Ammon's horn (tissue), 1 donor: ENCODE measurements around the gene SPATA13.
"Not testable (repeated sequence)": the region's sequence is repeated elsewhere in the genome, so short reads cannot be mapped to it uniquely, and the experiment has no call there.

Experiments used
- DNase-seq: peaks from one replicate; pipeline ENCODE4 v3.0.0-alpha.2; 2016; ENCODE audit warnings: low spot score

The SPATA13 gene

GRCh38 chr13:24160458-24161009, at the start of gene SPATA13:
Gene SPATA13, plus strand, starts transcription at chr13:24160720. Its CDS starts 62,210 bp downstream, at chr13:24222930.
- peak; percentile 98 for DNase-seq

- no peak for DNase-seq
Observed at GRCh38 chr13:24112791-24113190, 47.7 kb upstream of the SPATA13 start.

GRCh38 chr13:24115671-24116070, 44.8 kb upstream of the SPATA13 start:
- no peak for DNase-seq

- DNase-seq: no peak
Observed at GRCh38 chr13:24116131-24116530, 44.4 kb upstream of the SPATA13 start.

- no peak for DNase-seq
Observed at GRCh38 chr13:24118576-24118975, 41.9 kb upstream of the SPATA13 start.

- no peak for DNase-seq
Observed at GRCh38 chr13:24119626-24120508, 40.7 kb upstream of the SPATA13 start.

- DNase-seq: not testable (repeated sequence)
Observed at GRCh38 chr13:24122045-24122444, 38.5 kb upstream of the SPATA13 start.

- no peak for DNase-seq
Observed at GRCh38 chr13:24122569-24122968, 38.0 kb upstream of the SPATA13 start.

GRCh38 chr13:24123761-24124160, 36.8 kb upstream of the SPATA13 start:
- no peak for DNase-seq

GRCh38 chr13:24124789-24125476, 35.6 kb upstream of the SPATA13 start:
- DNase-seq: peak; percentile 52

GRCh38 chr13:24127116-24127631, 33.3 kb upstream of the SPATA13 start:
- no peak for DNase-seq

GRCh38 chr13:24128112-24128511, 32.4 kb upstream of the SPATA13 start:
- DNase-seq: no peak

GRCh38 chr13:24128962-24129361, 31.6 kb upstream of the SPATA13 start:
- DNase-seq: no peak

- no peak for DNase-seq
Observed at GRCh38 chr13:24129914-24130774, 30.4 kb upstream of the SPATA13 start.

- DNase-seq: no peak
Observed at GRCh38 chr13:24131749-24132148, 28.8 kb upstream of the SPATA13 start.

GRCh38 chr13:24133021-24133795, 27.3 kb upstream of the SPATA13 start:
- DNase-seq: no peak

GRCh38 chr13:24134231-24134630, 26.3 kb upstream of the SPATA13 start:
- no peak for DNase-seq

GRCh38 chr13:24134757-24135156, 25.8 kb upstream of the SPATA13 start:
- DNase-seq: no peak

- DNase-seq: no peak
Observed at GRCh38 chr13:24135674-24136300, 24.7 kb upstream of the SPATA13 start.

GRCh38 chr13:24138911-24139310, 21.6 kb upstream of the SPATA13 start:
- DNase-seq: no peak
